HG03135 (cell line): ENCODE results near the gene ZNF444.

Experiments used
- ATAC-seq: cut with Tn5 transposase; IDR thresholded peaks from one replicate; pipeline ENCODE4 v1.9.1; 2021; ENCODE audit warnings: mild to moderate bottlenecking, moderate library complexity; ENCODE audit not compliant: unreplicated experiment

ZNF444 gene

GRCh38 chr19:56106993-56107392 lies 34.1 kb upstream of the ZNF444 start:
- ATAC-seq: no peak

- no peak for ATAC-seq
Measured at GRCh38 chr19:56107626-56108351, 33.3 kb upstream of the ZNF444 start.

GRCh38 chr19:56108447-56109195 lies 32.5 kb upstream of the ZNF444 start:
- no peak for ATAC-seq

GRCh38 chr19:56109226-56109625 lies 31.9 kb upstream of the ZNF444 start:
- no peak for ATAC-seq

GRCh38 chr19:56110515-56111448 lies 30.3 kb upstream of the ZNF444 start:
- ATAC-seq: no peak

GRCh38 chr19:56111601-56112312 lies 29.3 kb upstream of the ZNF444 start:
- peak; percentile 58 for ATAC-seq

- no peak for ATAC-seq
Measured at GRCh38 chr19:56112313-56112709, 28.8 kb upstream of the ZNF444 start.

- no peak for ATAC-seq
Measured at GRCh38 chr19:56113074-56113632, 27.9 kb upstream of the ZNF444 start.

- ATAC-seq: no peak
Measured at GRCh38 chr19:56114051-56114777, 26.9 kb upstream of the ZNF444 start.

GRCh38 chr19:56114778-56115110 lies 26.3 kb upstream of the ZNF444 start:
- ATAC-seq: no peak

- ATAC-seq: no peak
Measured at GRCh38 chr19:56115490-56115889, 25.6 kb upstream of the ZNF444 start.

GRCh38 chr19:56116606-56117005 lies 24.5 kb upstream of the ZNF444 start:
- no peak for ATAC-seq

- ATAC-seq: no peak
Measured at GRCh38 chr19:56117376-56117884, 23.7 kb upstream of the ZNF444 start.

- no peak for ATAC-seq
Measured at GRCh38 chr19:56117889-56118288, 23.2 kb upstream of the ZNF444 start.

GRCh38 chr19:56118666-56119581 lies 22.2 kb upstream of the ZNF444 start:
- ATAC-seq: no peak

- no peak for ATAC-seq
Measured at GRCh38 chr19:56119582-56119978, 21.5 kb upstream of the ZNF444 start.

- no peak for ATAC-seq
Measured at GRCh38 chr19:56120002-56120370, 21.1 kb upstream of the ZNF444 start.

- ATAC-seq: peak; percentile 19
Measured at GRCh38 chr19:56120371-56121179, 20.5 kb upstream of the ZNF444 start.
